HT1080 (cell line): ENCODE measurements around the gene RPL35. TPM values are rescaled to one million over a fixed set of nuclear protein-coding genes. Genes with fewer than 3 reads are reported as not detected.

Experiments
- DNase-seq: peaks from one replicate; pipeline ENCODE4 v3.0.0-alpha.2; 2015; ENCODE audit warnings: low read depth
- small RNA-seq: library from RNA; depleted of rRNA; stranded (forward); fragments of <200 nt; gene quantifications from one replicate; pipeline ENCODE3, GENCODE V24; 2014
- total RNA-seq: library from RNA; depleted of rRNA; stranded (reverse); fragments of >200 nt; shearing (Covaris generic); gene quantifications from 2 replicates; pipeline ENCODE4 v1.2.3, GENCODE V29; 2014; rRNA removed

Gene RPL35
- total RNA-seq, 1 experiment from 2014 or later, result 5,179 TPM

DNA sequence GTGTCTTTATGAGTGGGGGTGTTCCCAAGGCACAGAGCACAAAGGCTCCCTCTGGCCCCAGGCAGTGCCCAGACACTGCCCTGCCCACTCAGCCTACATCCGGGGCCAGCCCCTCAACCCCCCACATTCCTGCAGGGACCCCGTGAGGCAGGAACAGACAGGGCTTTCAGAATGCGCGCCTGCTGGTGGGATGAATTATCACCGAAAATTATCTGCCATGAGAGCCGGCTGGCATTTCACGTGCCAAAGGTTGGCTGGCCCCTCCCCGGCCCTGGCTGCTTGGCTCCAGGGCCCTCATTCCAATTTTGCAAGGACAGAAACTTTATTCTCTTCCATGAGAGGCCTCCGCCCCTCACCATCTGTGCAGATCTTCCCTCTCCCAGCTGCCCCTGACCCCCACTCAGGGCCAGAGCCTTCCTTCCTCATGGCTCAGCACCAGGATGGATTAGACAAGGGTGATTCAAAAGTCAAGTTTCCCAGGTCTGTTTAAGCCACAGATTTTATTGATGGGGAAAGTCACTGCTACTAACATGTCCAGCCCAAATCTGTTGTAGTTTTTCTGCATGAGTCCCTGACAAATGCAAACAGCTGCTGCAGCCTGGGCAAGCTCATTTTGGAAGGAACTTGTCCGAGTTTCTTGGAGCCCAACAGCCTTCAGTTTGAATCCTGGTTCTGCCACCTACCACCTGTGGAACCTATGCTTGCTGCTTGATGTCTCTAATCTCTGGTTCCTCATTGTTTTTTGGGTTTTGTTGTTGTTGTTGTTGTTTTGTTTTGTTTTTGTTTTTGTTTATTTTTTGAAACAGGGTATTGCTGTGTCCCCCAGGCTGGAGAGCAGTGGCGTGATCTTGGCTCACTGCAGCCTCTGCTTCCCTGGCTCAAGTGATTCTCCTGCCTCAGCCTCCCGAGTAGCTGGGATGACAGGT lies 40.8 kb downstream of the RPL35 start:
- no peak for DNase-seq

DNA sequence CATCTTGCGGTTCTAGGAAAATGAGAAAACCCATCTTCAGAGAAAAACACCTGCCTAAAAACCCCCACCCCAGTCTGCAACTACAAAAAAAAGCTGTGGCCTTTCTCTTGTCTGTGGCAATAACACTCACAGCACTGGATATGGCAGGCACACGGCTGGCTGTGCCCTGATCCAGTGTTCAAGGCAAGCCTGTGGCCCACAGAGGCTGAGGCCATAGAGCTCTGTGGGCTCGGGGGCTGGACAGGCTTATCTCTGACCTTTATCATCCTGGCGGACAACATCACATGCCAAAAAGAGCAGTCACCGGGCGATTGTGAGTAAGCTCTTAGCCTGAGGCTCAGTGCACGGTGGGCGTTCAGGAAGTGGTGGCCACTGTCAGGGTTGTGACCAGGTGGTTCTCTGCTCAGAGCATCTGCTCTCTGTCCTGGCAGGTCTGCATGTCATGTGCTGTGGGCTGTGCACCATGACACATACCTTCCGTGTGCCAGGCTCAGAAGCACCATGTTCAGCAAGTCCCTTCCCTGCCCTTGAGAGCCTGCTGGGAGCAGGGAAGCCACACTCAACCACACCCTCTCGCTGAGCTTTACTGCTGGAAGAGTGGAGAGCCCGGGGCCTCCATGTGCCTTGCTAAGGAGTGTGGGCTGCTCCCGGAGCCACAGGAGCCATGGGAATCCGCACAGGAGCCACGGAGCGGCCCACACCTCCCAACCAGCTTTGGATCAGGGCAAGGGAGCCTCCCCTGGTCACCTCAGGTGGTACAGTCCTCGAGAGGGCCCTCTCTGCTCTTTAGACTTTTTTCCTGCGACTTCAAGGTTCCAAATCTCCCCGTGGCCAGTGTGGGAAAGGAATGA lies 43.1 kb downstream of the RPL35 start:
- DNase-seq, result peak; percentile 82

DNA sequence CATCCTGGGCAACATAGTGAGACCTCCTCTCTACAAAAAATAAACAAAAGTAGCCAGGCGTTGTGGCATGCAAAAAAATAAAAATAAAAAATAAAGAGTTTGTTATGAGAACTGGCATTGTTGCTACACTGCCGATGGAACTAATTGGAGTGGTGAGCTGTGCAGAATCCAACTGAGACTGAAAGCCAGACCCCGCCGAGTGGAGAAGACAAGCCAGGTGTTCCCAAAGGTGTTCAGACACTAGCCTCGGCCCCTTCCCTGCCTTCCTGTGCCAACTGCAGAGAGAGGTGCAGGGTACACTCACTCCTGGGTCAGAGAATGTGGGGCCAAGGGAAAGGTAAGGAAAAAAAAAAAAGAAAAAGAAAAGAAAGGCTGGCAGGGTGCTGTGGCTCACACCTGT lies 46.2 kb downstream of the RPL35 start:
- no peak for DNase-seq

DNA sequence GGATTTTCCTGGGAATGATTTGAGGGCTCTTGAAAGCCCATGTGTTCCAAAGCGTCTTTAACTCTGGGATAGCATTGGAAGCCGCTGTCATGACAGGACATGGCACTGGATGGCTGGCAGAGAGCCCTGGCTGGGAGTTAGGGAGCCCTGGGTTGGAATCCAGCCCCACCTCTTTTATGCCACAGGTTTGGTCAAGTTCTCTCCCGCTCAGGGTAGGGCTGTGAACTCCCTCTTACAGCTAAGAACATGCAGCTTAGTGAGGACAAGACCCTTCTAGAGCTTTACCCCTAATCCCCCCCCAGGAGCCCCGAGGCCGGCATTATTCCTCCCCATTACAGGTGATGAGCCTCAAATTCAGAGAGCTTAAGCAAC lies 47.6 kb downstream of the RPL35 start:
- DNase-seq, result no peak

DNA sequence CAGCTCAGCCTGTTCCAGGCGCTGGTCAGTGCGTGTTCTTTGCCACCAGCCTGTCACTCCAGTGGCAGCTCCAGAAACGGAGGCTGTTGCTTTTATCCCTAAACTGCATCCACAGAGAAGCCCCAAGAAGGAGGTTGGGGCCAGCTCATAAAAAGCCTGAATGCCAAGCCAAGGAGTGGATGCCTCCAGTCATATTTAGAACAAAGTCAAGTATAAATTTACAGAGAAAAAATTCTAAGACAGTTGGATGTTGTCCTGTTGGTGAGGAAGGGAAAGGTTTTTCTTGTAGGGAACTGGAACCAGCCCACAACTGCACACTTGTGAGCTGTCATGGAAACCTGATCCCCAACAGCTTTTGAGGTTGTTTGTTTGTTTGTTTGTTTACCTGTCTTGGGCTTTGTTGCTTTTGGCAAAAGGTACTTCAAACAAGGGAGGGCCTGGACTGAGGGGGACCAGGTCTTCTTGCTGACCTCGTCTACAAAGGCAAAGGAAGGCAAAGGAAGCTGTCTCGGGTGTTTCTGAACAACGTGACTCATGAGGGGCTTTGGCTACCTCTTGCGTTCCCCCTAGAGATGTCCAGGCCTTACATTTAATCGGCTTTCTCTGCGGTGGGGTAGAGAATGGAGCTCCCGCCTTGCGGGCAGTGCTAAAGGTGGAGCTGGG lies 48.1 kb downstream of the RPL35 start:
- no peak for DNase-seq

DNA sequence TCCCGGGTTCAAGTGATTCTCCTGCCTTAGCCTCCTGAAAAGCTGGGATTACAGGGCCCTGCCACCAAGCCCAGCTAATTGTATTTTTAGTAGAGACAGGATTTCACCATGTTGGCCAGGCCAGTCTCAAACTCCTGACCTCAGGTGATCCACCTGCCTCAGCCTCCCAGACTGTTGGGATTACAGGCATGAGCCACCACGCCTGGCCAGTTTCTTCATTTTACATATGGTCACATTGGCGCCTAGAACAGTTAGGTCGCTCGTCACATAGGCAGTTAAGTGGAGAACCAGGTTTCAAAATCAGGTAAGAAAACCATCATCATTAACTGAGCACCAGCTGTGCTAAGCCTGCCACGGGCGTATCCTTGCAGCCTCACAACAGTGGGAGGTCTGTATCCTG lies 48.7 kb downstream of the RPL35 start:
- no peak for DNase-seq

DNA sequence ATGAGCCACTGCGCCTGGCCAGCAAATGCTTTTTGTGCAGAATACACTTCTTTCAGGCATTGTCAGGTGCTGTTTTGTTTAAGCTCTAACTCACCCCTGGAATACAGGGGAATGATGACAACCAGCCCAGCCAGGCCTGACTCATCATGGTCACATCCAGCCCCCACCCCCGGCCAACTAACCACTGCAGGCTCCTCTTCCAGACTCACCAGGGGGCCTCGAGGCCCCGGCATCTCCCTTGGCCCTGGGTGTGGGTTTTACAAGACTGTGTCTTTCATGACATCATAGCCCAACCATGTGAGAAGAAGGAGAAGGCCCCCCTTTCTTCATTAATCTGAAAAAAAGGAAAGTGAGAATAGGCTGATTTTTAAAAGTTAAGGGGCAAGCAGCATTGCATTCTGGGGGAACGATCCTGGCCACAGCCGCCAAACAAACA lies 49.3 kb downstream of the RPL35 start:
- peak; percentile 99 for DNase-seq

DNA sequence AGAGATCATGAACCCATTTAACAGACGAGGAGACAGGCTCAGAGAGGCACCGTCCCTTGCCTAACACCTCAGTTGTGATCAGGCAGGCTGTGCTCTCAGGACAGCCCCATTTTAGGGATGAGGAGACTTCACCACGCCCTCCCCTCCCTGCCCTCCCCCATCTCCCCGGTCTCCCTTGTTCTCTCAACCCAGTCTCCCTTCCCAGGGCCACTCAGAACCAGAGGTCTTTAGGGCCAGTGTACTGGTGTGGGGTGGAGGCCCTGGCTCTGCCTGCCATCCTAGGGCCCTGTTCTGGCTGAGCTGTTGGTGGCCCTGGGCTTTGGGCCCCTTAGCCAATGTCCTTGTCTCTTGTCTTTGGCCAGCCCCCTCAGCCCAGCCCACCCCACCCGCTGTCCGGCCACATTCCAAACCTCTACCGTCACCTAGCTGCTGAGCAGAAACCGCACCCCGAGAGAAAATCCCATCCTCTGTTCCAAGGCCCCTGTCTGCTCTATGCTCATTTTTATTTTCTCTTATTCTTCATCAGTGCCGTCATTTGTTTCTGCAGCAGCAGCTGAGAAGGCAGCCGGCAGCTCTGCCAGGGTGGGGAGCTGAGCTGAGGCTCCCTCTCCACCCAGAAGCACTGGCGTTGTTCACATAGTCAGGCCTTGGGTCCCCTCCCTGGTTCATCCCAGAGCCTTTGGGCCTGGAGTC lies 50.9 kb downstream of the RPL35 start:
- peak; percentile 92 for DNase-seq

DNA sequence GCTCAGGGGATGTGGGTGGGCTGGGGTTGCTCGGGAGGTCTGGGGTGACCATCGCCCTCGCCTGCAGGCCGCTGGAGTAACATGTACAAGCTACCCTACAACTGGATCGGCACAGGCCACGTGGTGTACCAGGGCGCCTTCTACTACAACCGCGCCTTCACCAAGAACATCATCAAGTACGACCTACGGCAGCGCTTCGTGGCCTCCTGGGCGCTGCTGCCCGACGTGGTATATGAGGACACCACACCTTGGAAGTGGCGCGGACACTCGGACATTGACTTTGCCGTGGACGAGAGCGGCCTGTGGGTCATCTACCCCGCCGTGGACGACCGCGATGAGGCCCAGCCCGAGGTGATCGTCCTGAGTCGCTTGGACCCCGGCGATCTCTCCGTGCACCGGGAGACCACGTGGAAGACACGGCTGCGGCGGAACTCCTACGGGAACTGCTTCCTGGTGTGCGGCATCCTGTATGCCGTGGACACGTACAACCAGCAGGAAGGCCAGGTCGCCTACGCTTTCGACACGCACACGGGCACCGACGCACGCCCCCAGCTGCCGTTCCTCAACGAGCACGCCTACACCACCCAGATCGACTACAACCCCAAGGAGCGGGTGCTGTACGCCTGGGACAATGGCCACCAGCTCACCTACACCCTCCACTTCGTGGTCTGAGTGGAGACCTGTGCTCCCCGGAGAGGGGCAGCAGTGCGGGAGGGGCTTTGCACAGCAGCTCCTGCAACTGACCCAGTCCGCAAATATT lies 51.8 kb downstream of the RPL35 start:
- DNase-seq, result no peak

DNA sequence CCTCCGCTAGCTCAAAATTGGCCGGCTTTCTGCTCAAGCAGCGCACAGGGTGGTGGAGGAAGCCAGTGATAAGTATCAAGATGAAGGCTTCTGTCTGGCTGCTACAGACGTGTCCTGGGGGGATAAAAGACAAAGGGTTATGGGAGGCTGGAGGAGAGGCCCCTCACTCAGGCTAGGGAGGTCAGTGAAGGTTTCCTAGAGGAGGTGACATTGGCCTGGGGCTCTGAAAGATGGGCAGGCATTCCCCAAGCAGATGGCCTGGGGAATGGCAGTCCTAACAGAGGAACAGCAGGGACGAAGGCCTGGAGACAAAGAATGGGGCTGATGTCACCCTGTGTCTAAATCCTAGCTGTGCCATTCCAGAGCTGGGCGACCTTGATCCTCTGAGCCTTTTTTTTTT lies 52.5 kb downstream of the RPL35 start:
- no peak for DNase-seq

DNA sequence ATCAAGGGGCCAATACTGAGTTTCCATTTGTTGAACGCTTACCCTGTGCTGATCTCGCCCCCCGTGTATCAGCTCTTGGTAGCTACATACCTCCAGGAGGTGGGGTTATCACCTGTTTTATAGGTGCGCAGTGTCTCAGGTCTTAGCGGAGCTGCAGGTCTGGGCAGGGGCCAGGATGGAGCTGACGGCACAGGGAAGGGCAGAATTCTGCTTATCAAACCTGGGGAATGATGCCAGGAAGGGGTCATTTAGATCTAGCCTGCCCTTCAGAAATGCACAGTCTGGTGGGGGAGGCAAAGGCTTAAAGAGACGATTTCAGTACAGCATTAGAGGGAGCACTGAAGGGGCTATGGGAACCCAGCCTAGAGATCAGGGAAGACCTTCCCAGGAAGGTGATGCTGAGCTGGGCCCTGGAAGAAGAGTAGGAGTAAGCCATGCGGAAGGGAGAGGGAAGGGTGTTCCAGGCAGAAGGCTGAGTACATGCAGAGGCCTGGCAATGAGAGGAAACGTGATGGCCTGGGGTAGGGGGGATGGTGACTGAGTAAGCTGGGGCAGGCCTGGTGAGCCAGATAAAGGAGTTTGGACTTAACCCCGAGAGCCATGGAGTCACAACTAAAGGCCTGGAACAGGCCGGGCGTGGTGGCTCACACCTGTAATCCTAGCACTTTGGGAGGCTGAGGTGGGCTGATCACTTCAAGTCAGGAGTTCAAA lies 53.4 kb downstream of the RPL35 start:
- DNase-seq, result no peak

Small RNA genes lying within 50 kb of the gene (small RNA-seq; reads per million reads assigned to genes)
- not detected for gene RNU4-82P

Other genes starting within 250 kb of the RPL35 start
- gene NR6A1, start 90.6 kb downstream of the RPL35 start, total RNA-seq, result 1.1 and 2.0 TPM in 2 replicates
- gene OLFML2A, start 84.8 kb downstream of the RPL35 start, total RNA-seq, result 0.20 and 0.69 TPM in 2 replicates
- not detected in 2 replicates for gene WDR38, start 8.5 kb downstream of the RPL35 start, total RNA-seq
- gene ARPC5L, start 173 bp upstream of the RPL35 start, total RNA-seq, result 74.7 and 80.7 TPM in 2 replicates
- gene GOLGA1, start 79.1 kb upstream of the RPL35 start, total RNA-seq, result 7.8 and 13.2 TPM in 2 replicates